ENCODE results near the gene SMLR1.
A peak's percentile ranks its signal among the peaks of the same experiment; 100 is the strongest.

The SMLR1 gene

DNA sequence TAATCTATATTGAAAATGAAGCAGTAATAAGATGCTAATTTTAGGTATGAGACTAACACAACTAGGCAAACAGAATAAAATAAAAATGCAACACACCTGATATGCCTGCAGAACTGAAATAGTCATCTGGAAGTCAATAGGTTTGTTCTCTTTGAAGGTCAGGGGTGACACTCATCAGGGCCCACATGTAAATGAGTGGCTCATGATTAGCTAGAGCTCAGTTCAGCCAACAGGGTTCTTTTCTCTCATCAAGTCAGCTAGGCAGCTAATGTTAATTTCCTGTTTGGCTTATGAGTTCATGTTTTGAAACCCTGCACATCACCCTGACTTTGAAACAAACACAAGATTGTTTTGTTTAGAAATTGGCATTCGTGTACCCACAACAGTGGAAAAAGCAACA is 23.8 kb downstream of the SMLR1 start:
- no peak for DNase-seq (ENCODE audit: low spot score)

DNA sequence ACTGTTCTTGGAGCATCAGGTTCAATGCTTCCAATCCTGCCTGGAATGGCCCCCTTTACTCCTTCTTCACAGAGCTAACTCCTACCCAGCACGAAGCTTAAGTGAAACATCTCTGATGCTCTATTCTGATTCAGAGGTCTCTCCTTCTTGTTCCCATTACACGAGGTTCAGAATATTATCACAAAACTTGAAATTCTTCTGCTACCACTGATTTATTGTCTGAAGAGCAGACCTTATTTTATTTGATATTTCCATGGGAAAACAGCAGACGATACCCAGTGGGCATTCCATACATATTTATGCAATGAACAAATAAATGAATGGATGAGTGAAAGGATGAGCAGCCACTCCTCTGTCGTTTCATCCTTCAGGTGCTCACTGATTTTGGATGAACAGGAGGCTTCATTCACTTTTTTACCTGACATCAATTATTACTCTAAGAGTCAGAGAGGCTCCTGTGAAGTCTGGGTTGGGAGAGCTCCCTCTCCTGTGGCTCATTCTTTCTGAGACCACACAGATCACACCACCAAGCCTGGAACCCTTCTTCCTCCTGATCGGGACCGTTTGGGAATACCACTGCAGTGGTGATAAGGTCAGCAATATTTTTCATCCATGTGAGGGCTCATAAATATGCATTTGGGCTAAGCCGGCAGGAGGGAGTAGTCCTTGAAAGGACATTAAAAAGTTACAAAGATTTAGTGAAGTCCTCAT is 25.8 kb downstream of the SMLR1 start:
- no peak for DNase-seq (ENCODE audit: low spot score)

DNA sequence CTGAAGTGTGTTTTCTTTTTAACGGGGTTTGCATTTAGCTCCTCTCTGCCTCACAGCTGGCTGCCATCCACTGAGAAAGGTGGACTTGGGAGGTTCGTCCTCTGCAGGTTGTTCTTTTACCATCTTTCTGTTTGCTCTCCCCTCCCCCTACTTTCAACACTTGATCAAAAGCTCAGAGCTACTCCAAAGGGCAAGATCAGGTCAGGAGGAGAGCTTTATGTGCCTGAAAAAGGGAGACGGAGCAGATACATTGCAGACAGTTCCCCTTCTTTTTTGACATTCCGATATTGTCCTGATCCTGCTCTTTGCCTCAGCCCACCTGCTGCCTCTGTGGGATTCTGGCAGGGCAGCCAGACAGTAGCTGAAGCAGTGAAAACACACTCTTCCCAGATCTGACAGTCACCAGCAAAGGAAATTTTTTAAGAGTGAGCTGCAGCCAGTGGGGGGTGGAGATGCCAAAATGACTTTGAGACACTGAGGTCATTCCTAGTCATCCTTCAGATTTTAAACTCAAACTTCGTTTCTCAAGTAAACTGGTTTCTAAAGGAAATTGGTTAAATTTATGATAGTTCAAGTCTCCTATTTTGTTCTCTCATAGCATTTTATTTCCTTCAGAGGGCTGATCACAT is 26.5 kb downstream of the SMLR1 start:
- DNase-seq (ENCODE audit: low spot score): no peak

DNA sequence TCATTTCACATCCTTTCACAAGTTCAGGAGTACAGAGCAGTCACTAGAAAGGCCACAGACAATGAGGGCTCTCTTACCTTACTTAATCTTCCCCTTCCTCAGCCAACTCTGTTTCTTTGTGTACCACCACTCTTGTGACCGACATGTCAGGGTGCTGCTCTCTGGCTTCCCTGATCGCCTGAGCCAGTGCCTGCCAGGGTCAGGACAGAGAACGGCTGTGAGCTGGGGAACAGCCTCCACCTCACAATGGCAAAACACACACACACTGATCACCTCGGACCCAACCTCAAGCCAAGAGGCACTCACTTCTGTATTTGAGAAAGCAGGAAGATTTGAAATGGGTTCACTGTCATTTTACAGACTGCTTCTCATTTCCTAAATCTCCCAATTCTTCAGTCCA is 30.8 kb downstream of the SMLR1 start:
- DNase-seq (ENCODE audit: low spot score): no peak

DNA sequence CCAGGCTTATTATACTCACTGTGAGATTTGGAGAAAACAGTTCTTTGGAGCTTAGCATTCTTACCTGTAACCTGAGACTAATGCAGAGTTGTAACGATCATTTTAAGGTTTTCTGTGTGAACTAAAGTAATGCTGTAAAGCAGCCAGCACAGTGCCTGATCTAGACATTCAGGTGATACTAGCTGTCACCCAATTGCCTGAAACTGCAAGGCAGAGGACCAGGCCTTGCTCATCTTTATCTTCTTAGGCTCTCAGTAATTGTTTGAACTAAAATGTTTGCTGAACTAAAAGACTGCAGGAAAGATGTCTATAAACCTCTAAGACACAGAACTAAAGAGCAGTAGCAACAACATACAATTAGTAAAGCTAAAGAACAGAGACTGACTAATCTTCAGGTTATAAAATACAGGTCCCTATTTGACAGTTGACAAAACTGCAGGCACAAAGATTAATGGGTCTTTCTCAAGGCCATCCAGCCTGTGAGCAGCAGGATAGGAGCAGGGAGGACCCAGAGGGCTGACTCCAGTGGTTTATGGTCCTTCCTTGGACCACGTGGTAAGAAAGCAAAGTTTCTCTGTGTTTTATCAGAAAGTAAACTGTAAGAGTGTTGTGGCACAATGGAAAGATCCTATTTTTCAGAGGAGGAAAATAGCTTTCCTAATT is 31.4 kb downstream of the SMLR1 start:
- DNase-seq (ENCODE audit: low spot score): no peak

DNA sequence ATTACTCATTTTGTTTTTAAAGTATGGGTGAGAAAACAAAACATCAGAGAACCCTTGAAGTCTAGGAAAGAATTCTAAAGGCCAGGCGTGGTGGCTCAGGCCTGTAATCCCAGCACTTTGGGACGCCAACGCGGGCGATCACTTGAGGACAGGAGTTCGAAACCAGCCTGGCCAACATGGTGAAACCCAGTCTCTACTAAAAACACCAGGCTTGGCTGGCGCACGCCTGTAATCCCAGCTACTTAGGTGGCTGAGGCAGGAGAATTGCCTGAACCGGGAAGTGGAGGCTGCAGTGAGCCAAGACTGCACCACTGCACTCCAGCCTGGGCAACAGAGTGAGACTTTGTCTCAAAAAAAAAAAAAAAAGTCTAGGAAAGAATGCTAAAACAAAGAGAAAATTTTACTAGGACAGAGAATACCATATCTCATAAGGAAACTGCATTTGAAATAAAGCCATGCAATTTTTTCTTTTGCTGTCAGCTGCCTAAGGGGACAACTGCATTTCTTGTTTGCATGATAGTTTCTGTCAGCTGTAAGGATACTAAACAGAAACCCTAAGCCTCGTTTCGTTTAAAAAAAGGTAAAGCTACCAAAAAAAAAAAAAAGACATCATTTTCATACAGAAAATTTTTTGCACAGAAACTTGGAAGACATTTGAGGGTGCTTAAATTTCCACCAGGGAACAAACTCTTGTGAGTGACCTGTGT is 32.1 kb downstream of the SMLR1 start:
- DNase-seq (ENCODE audit: low spot score): no peak

DNA sequence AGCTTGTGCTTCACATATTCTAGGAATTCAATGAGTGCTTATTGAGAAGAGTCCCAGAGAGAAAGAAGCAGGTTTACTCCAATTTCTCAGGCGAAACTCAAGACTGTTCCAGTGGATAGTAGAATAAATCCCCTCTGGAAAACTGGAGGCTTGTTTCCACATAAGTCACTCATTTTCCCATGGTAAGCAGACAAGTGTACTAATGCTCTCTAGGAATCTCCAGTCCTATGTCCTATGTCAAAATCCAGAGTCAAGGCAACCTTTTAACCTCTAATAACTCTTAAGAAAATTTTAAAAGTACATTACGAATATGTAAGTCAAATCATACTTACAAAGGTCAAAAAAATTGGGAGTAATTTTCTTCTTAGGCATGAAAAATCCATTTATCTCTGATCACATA is 35.2 kb downstream of the SMLR1 start:
- DNase-seq (ENCODE audit: low spot score): no peak

DNA sequence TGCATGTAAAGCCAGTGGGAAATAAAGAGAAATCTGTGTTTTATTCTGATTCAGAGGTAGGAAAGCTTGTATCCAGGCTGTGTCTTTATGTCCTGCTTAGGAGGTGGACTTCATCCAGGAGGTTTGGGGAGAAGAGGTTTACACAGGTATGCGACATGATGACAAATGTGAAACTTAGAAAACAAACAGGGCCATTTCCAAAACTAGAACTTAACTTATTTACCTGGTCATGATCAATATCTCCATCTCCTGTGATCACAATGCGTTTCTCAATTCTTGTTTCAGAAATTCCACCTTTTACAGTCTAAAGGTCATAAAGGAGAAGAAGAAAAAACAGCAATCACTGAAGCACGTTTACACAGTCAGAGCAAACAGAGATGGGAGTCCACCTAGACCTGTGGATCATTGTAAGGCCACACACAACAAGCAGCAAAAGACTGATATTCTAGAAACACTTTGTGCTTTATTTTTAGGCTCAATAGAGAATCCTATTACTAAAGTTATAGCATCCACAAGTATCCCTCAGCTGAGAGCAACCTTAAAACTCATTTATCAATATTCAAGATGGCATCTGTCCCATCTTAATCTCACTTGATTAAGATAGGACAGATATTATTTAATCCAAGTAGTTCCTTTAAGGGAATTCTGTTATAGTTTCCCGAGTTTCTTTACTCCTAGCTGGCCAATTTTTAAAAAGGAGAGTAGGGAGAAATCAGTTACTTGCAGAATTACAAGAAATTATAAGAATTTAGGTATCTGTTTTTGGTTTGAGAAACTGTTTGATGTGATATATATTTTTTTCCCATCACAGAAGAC is 36.4 kb downstream of the SMLR1 start:
- no peak for DNase-seq (ENCODE audit: low spot score)

DNA sequence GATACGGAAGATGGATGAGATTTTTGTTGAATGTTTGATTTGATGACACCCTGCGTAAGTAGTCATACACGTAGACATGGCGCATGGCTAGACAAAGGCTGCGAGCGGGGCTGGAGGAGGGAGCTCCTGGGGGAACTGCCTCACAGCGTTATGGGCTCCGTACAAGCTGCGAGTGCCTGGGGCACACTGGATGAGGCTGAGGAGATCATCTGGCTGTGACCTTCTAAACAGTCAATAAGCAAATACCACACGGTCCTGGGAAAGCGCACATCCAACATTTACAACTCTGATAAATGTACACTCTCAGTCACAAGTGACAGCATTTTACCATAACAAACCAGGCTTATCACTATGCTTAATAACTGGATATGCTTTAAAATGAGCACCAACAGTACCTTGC is 37.1 kb downstream of the SMLR1 start:
- DNase-seq (ENCODE audit: low spot score): no peak

DNA sequence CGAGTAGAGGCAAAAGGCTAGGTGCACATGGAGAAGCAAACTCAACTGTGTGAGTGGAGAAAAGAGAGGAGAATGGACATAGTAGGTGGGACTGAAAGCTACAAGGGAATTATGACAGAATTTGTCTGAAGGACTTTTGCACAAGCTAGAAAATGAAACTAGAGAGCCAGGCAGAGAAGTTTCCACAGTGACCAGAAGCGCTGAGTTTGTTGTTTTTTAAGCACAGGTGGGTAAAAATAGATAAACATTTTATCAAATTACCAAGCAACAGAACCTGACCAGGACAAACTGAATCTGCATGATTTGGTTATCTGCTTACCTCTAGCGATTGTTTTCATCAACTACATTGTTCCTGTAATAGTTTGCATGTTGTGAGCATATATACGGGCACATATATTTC is 38.6 kb downstream of the SMLR1 start:
- no peak for DNase-seq (ENCODE audit: low spot score)

DNA sequence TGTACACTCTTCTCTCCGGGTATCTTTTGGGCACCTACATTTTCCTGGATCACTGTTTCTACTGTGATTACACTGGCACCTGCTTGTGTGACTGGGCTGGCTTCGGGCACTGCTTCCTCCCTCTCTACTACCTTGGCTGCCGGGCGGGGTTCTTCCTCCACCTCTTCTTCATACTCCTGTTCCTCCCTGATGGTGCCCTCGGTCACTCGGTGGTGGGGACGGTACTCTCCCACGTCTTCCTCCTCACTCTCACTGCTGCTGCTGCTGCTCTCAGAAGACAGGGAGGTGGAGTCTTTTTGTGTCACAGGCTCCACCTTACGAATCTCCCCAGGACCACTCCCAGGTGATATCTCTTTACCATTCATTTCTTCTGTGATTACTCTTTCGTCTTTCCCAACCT is 42.5 kb downstream of the SMLR1 start:
- DNase-seq (ENCODE audit: low spot score): no peak

DNA sequence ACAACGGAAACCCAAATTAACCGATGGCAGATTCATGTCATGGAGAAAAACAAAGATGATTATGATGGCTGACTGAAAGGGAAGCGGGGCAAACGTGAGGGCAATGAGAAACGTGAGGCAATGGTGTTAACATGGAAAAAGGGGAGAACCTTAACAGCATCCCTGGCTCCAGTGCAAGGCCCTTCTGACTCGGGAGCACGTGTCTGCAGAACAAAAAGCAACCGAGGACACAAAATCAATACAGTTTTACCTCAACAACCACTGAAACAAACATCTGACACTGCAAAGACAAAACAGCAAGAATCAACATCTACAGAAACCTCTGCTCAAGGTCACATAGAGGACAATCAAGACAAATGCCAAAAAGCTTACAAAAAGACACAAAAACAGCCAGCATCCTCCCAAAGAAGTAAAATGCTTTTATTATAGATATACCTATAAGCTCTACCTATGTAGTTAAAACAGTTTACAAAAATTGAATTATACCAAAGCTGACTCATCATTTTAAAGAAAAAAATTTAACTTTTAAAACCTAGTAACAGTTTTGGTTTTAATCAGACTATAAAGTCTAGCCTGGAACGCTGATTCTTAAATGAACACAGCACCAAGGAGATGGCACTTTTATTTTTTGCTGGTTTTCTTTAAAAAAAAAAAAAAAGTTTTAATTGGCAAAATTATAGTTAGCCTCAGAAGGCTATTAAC is 43.1 kb downstream of the SMLR1 start:
- DNase-seq (ENCODE audit: low spot score): no peak

DNA sequence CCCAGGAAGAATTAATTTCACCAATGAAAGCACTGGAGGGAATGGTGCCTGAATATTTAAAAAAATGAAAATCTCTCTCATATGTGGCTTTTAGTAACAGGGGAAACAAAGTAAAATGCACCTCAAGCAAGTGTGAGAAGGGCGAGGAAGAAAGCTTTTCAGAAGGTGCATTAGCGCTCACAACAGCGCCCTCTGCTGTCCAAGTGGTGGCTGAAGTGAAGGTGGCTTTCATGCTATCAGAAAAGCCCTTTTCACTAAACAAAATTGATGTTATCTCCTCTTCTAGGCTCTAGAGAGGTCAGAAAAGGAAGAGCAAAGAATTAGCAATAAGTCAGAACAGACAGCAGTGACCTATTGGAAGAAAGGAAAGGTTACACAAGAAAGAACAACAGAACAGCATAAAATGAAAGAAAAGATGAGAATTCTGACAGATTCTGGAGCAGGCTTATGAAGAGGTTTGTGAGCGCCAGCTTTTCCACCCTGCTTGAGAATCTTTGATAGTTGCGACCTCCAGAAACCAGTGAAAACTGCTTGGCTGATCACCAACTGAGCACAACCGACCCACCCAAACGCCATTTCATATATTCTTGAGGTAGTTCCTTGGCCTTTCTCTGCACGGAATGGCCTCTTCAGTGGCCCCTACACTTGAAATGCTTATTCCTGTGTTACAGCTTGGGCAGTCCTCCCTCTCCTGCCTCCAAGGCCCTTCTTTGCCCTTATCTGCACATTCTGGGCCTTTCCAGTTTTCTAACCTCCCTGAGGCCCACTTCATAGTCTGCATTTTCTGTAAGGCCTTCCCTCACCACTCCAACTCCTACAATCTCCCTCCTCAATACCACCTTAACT is 45.3 kb downstream of the SMLR1 start:
- DNase-seq (ENCODE audit: low spot score): peak; percentile 65

DNA sequence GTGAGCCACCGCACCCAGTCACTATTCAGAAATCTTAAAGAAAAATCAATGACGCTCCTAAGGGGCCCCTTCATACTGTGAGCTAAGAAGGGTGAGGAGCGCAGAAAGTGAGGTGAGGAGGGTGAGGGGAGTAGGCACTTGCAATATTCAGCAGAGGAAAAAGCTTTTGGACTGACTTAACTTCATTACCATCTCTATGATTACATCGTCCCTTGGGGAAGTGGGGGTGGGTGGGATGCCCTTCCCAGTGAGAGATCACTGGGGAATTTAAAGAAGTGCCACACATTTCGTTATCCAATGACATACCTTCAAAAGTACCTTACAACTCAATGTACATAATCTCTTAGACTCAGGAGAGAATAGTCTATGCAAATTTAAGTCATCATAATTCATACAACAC is 46.5 kb downstream of the SMLR1 start:
- no peak for DNase-seq (ENCODE audit: low spot score)

DNA sequence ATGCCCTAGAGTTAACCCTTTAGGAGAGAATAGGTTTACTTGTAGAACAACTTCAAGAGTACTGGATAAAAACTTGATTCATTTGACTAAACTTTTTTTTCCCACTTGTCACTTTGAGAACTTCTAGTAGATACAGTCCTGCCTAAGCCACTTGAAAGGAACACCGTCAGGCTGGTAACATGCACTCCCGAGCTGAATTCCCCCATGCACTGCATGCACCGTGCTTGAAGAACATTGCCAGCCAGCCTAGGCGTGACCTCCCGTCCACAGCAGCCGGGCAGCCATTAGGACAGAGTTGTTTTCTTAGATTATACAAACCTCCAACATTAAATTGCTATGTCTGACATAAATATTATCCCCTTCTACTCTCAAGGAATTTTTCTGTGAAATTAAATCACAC is 52.6 kb downstream of the SMLR1 start:
- DNase-seq (ENCODE audit: low spot score): no peak

DNA sequence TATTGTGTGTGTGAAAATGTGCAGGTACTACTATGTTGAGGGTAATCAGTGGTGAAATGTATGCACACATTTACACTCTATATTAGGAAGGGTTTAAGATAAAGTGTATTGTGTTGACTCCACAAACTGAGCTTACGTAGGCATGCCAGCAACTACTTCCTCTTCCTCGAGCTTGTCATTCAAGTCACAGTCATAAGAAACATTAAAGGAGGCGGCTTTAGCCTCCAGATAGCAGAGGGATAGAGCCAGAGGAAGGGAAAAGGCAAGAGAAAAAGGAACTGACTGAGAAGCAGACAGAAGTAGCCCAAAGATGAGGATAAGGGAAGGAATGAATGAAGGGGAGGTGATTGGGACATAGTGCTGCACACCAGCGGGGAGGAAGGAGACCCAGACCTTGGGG is 55.2 kb downstream of the SMLR1 start:
- no peak for DNase-seq (ENCODE audit: low spot score)

DNA sequence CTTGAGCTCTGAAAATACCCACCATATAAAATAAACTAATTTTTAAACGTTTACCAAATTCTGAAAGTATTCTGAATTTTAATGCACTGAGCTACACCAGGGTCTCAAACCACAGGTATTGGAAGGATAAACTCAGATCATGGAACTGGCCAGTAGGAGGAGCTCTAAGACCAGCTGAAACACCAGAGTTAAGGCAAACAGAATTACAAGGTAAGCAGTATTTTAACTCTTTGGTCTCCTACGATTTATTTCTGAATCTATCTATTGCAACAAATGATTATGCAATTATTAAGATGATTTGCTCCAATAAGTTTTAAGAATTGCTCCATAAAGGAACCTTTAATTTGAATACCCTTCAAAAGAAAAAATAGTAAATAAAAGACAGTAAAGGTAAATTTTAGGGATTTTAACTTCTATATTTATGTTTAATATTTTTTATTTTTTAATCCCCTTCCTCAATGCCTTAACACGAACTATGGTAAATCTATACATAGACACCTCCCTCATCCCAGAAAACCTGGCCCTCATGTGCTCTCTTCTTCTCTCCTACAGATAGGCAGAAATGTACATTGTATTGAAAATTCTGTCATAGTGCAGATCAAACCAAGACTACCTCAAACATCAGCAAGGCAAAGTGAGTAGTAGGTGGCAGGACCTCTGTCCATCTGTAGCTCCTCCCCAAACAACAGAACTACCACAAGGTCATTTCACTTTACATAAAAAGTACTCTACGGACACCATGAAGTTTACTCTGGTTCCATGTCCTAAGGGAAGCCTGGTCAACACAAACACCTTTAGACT is 58.4 kb downstream of the SMLR1 start:
- peak; percentile 68 for DNase-seq (ENCODE audit: low spot score)
